RWPE2 (cell line): ENCODE data around the gene PXMP4.
A peak's percentile ranks its signal among the peaks of the same experiment; 100 is the strongest.

Experiments
- ATAC-seq: fragments of 200-7000 bp; cut with Tn5 transposase; 3 replicates; pipeline ENCODE4 v1.9.1; 2021; ENCODE audit warnings: low read depth
- DNase-seq: peaks from one replicate; pipeline ENCODE4 v3.0.0-alpha.2; 2020; ENCODE audit warnings: low spot score
- H3K27ac ChIP-seq: fragments of 450-650 bp; 2 replicates; pipeline ENCODE4 v1.5.1; 2017; ENCODE audit warnings: mild to moderate bottlenecking; ENCODE audit not compliant: poor library complexity, severe bottlenecking
- H3K27me3 ChIP-seq: fragments of 250-450 bp; sonication (Bioruptor Pico); 2 replicates; pipeline ENCODE4 v1.5.1; 2021; ENCODE audit warnings: mild to moderate bottlenecking, moderate library complexity; ENCODE audit not compliant: insufficient read depth, poor library complexity, severe bottlenecking
- H3K36me3 ChIP-seq: fragments of 250-450 bp; sonication (Bioruptor Pico); 2 replicates; pipeline ENCODE4 v1.5.1; 2020; ENCODE audit warnings: low read depth, mild to moderate bottlenecking, moderate library complexity
- H3K4me1 ChIP-seq: fragments of 250-450 bp; sonication (Bioruptor Pico); 2 replicates; pipeline ENCODE4 v1.5.1; 2021; ENCODE audit warnings: mild to moderate bottlenecking, moderate library complexity; ENCODE audit not compliant: insufficient read depth, poor library complexity, severe bottlenecking
- H3K4me3 ChIP-seq: fragments of 250-450 bp; sonication (Bioruptor Pico); 2 replicates; pipeline ENCODE4 v1.5.1; 2021; ENCODE audit warnings: mild to moderate bottlenecking, moderate library complexity; ENCODE audit not compliant: severe bottlenecking
- H3K9me3 ChIP-seq: fragments of 250-450 bp; sonication (Bioruptor Pico); 2 replicates; pipeline ENCODE4 v1.5.1; 2021; ENCODE audit warnings: mild to moderate bottlenecking, moderate library complexity; ENCODE audit not compliant: severe bottlenecking
- CTCF ChIP-seq: fragments of 450-650 bp; IDR thresholded peaks from one replicate; pipeline ENCODE4 v1.5.1; 2017; ENCODE audit warnings: mild to moderate bottlenecking, moderate library complexity; ENCODE audit not compliant: poor library complexity, severe bottlenecking

The PXMP4 gene

GRCh38 chr20:33694639-33695012 is 25.5 kb downstream of the PXMP4 start:
- no peak for TF ChIP-seq CTCF
- ATAC-seq: no peak
- peaks cover 6% of the 10 kb centered on the region for H3K9me3 ChIP-seq
- H3K4me3 ChIP-seq: no peak overlapping the region
- H3K27ac ChIP-seq: no peak overlapping the region
- no peaks in the 10 kb centered on the region for H3K27me3 ChIP-seq
- no peak for DNase-seq
- no peaks in the 10 kb centered on the region for H3K4me1 ChIP-seq
- no peaks in the 10 kb centered on the region for H3K36me3 ChIP-seq

DNA sequence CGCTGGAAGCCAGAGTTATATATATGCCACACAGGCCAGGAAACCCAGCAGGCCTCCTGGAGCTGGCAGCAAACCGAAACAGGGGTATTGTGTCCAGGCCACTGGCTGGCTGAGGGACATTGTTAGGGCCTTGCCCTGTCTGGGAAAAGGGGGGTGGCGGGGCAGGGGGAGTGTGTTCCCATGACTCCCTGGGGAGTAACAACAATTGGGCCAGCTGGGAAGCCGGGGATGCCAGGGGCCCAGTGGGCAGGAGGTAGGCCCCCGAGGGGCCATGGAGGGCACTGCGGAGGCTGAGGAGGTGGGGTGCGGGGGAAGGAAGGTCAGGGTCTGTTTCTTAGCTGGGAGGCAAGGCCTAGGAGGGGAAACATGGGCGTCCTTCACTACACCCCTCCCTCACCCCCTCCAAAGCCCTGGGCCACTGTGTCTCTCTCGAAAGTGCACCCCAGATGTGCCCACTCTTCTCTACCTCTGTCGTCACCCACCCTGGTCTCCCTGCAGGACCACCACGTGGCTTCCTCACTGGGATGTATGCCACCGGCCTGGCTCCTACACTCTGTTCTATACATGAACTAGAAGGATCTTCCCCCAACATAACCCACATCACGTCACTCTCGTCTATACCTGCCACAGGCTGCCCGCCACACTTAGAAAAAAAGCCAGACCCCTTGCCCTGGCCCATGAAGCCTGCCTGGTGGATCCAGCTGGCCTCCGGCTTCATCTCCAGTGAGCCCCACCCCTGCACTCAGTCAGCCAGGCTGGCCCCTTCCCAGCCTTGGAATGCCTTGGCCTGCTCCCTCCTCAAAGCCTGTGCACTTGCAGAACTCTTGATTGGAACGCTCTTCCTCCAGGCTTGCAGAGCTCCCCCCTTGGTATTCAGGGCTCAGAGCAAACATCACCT is 26.1 kb downstream of the PXMP4 start:
- no peak overlapping the region for H3K27ac ChIP-seq
- H3K27me3 ChIP-seq: no peaks in the 10 kb centered on the region
- H3K9me3 ChIP-seq: peaks cover 6% of the 10 kb centered on the region
- DNase-seq: no peak
- no peaks in the 10 kb centered on the region for H3K36me3 ChIP-seq
- H3K4me1 ChIP-seq: no peaks in the 10 kb centered on the region
- TF ChIP-seq CTCF: no peak
- 0 out of 3 replicates have a peak, but pooled peaks have one; percentile 17 for ATAC-seq
- H3K4me3 ChIP-seq: no peak overlapping the region

GRCh38 chr20:33693289-33693688 is 26.8 kb downstream of the PXMP4 start:
- TF ChIP-seq CTCF: no peak
- Histone ChIP-seq H3K27ac (no peak overlapping the region), H3K9me3 (peaks cover 3% of the 10 kb centered on the region), H3K4me1 (no peaks in the 10 kb centered on the region), H3K4me3 (no peak overlapping the region), H3K36me3 (no peaks in the 10 kb centered on the region), H3K27me3 (no peaks in the 10 kb centered on the region)
- ATAC-seq (no peak), DNase-seq (no peak)

DNA sequence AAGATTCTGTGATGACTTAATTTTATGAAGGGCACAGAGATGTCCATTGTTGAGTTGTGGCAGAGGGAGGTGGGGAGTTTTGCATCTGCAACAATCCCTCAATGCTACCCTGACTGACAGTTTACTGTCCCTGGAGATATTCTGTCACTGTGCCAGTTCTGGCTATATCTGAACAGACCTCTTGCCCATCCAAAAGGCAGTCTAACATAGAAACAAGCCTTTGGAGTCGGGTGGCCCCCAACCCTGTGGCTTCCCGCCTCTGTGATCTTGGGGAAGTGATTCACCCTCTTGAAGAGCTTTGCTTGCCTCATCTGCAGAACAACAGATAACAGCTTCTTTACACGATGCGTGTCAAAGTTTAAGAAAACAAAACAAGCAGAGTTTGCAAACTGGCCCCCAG is 30.1 kb downstream of the PXMP4 start:
- no peak for ATAC-seq
- Histone ChIP-seq H3K4me3 (no peak overlapping the region), H3K4me1 (peaks cover 7% of the 10 kb centered on the region), H3K27me3 (no peaks in the 10 kb centered on the region), H3K36me3 (no peaks in the 10 kb centered on the region), H3K9me3 (no peaks in the 10 kb centered on the region), H3K27ac (no peak overlapping the region)
- DNase-seq: no peak
- no peak for TF ChIP-seq CTCF

- Histone ChIP-seq H3K4me1 (peaks cover 12% of the 10 kb centered on the region), H3K4me3 (no peak overlapping the region), H3K36me3 (no peaks in the 10 kb centered on the region; the same call in 1 of the 2 replicates), H3K9me3 (no peaks in the 10 kb centered on the region), H3K27me3 (no peaks in the 10 kb centered on the region), H3K27ac (no peak overlapping the region)
- no peak for ATAC-seq
- TF ChIP-seq CTCF: no peak
- no peak for DNase-seq
Measured at GRCh38 chr20:33689493-33689892, 30.6 kb downstream of the PXMP4 start.
